ENCODE data around the gene CYTH2.

The CYTH2 gene

DNA sequence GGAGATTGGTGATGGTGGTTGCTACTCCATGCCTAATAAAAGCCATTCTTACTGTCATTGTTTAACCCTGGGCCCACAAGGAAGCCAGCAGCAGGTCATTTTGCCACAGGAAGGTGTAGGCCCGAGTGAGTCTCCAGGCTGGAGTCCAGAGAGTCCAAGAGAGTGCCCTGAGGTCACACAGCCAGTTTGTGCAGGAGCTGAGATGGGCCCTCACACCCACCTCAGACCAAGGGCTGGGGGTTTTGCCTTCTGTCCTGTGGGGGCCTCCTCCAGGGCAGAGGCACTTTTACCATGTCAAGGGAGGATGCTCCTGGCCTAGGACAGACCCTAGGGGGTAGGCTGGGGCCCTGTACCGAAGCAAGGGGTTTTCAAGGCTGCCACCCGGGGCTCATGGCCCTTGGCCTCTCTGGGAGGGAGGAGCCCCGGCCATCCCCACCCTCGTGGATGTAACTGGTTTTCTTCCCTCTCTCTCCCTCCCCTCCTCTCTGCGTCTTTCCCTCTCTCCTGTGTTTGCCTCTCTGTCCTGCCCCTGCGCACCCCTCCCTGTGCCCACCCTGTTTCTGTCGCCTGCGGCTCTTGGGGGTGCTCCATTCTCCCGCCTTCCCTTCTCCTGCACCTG is 8.0 kb downstream of the CYTH2 start:
- H3K4me3 ChIP-seq (ENCODE audit: low read length), result no peak overlapping the region
- TF ChIP-seq, protein P1, sequence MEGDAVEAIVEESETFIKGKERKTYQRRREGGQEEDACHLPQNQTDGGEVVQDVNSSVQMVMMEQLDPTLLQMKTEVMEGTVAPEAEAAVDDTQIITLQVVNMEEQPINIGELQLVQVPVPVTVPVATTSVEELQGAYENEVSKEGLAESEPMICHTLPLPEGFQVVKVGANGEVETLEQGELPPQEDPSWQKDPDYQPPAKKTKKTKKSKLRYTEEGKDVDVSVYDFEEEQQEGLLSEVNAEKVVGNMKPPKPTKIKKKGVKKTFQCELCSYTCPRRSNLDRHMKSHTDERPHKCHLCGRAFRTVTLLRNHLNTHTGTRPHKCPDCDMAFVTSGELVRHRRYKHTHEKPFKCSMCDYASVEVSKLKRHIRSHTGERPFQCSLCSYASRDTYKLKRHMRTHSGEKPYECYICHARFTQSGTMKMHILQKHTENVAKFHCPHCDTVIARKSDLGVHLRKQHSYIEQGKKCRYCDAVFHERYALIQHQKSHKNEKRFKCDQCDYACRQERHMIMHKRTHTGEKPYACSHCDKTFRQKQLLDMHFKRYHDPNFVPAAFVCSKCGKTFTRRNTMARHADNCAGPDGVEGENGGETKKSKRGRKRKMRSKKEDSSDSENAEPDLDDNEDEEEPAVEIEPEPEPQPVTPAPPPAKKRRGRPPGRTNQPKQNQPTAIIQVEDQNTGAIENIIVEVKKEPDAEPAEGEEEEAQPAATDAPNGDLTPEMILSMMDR (conservative IDR thresholded peaks at IDR 0.05; ENCODE audit: low read depth, low read length), result no peak
- no peak for DNase-seq (ENCODE audit: low read depth)

DNA sequence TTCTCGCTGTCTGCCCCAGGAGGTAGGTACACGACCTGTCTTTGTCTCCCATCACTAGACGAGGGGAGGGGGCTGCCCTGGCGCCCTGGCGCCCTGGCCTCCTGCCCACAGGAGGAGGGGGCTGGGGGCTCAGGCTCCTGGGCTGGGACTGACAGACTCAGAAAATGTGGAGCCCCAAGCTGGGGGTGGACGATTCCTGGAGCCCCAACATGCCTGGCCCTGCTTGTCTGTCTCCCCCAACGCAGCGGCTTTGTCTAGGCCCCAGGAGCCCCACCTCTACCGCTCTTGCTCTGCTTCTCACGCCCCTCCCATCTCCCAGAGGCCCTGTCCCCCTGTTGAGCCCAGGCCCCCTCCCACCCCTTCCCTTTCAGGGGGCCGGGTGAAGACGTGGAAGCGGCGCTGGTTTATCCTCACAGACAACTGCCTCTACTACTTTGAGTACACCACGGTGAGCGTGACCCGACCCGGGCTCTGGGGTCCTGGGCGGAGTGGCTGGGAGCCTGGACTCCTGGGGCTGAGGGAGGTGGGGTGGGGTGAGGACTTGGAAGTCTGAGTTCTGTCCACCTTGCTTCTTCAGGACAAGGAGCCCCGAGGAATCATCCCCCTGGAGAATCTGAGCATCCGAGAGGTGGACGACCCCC is 8.6 kb downstream of the CYTH2 start:
- no peak overlapping the region for H3K4me3 ChIP-seq (ENCODE audit: low read length)
- TF ChIP-seq, protein P1 (conservative IDR thresholded peaks at IDR 0.05; ENCODE audit: low read depth, low read length), result no peak
- DNase-seq (ENCODE audit: low read depth), result no peak

DNA sequence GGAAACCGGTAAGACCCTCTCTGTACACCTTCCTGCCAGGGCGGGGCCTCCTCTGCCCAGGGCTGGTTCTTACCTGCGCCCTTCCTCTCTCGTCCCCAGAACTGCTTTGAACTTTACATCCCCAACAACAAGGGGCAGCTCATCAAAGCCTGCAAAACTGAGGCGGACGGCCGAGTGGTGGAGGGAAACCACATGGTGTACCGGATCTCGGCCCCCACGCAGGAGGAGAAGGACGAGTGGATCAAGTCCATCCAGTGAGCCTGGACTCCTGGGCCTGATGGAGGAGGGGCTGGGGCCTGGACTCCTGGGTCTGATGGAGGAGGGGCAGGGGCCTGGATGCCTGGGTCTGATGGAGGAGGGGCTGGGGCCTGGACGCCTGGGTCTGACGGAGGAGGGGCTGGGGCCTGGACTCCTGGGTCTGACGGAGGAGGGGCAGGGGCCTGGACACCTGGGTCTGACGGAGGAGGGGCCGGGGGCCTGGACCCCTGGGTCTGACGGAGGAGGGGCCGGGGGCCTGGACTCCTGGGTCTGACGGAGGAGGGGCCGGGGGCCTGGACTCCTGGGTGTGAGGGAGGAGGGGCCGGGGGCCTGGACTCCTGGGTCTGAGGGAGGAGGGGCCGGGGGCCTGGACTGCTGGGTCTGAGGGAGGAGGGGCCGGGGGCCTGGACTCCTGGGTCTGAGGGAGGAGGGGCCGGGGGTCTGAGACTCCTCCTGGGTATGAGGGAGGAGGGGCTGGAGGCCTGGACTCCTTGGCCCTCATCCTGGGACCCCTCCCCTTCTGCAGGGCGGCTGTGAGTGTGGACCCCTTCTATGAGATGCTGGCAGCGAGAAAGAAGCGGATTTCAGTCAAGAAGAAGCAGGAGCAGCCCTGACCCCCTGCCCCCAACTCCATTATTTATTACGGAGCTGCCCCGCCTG is 9.4 kb downstream of the CYTH2 start:
- TF ChIP-seq, protein P1 (conservative IDR thresholded peaks at IDR 0.05; ENCODE audit: low read depth, low read length), result no peak
- no peak overlapping the region for H3K4me3 ChIP-seq (ENCODE audit: low read length)
- no peak for DNase-seq (ENCODE audit: low read depth)

DNA sequence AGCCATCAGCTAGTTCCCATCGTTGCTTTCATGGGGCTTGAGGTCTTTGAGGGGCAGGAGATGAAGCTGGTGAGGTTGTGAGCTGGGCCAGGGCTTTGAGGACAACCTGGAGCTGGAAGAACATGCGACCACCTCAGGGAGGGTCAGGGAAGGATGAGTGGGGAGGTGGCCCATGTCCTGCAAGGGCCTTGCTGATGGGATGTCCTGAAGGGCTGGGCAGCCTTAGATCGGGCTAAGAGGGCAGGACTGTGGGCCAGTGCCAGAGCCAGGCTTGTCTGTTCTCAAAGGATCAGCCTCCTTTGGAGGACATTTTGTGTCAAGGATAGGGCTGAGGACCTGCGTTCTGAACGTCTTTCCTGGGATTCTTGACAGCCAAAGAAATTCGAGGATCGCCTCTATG is 10.5 kb downstream of the CYTH2 start:
- H3K4me3 ChIP-seq (ENCODE audit: low read length), result no peak overlapping the region
- no peak for DNase-seq (ENCODE audit: low read depth)
- TF ChIP-seq, protein P1 (conservative IDR thresholded peaks at IDR 0.05; ENCODE audit: low read depth, low read length), result no peak

DNA sequence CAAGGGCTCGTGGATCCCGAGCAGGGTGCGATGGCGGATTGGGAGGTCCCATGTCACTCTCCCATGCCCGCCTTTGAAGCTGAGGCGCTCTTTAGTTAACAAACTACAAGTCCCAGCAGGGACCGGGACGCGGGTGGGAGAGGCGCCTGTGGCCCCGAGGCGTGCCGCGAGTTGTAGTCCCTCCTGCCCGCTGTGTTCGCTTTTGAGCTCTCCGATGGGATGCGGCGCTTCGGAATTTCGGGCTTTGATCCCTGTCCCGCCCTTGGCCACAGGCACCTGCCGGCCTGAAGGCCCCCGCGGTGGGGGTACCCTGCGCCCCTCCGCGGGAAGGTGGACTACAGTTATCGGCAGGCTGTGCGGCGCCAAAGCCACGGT is 11.0 kb downstream of the CYTH2 start:
- TF ChIP-seq, protein P1 (conservative IDR thresholded peaks at IDR 0.05; ENCODE audit: low read depth, low read length), result no peak
- no peak for DNase-seq (ENCODE audit: low read depth)
- H3K4me3 ChIP-seq (ENCODE audit: low read length), result peak overlapping the region; percentile 47

DNA sequence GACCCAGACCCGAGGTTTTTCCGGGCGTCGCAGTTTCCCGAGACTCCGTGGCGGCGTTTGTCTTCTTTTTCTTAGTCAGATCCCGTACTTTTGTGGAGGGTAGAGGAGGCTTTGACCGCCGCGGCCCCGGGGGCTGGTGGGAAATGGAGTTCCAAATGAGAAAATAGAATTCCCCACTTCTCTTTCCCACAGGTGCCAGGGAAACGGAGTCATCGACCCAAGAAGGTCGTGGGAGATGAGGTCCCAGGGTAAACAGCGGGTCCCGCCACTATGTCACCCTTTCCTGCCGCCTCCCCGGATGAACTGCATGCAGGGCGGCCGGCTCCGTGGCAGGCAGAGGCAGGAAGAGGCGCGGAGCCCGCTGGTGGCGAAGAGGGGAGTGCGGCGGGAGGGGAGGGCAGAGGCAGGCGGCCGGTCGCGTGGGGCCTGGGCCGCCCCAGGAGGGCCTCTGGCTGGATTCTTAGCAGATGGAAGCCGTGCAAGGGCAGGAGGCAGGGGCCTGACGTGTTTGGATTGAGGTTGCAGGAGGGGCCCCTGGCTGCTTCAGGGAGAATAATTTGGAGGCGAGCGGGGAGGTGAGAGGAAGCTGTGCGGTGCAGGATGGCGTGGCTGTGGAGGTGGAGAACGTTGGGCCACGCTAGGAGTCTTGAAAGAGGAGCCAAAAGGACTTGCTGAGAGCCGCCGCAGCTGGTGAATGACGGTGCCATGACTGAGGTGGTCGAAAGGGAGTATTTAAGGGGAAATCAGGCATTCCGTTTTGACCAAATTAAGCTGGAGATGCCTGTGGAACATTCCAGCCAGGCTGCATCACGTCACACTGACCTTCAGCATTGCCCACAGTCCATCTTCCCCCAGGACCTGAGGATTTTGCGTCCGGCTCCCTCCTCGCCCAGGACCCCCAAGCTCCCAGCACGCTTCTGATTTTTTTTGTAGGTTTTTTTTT is 11.7 kb downstream of the CYTH2 start:
- no peak for DNase-seq (ENCODE audit: low read depth)
- TF ChIP-seq, protein P1 (conservative IDR thresholded peaks at IDR 0.05; ENCODE audit: low read depth, low read length), result no peak
- H3K4me3 ChIP-seq (ENCODE audit: low read length), result peak overlapping the region; percentile 47
